NOMO-1 (cell line): ENCODE measurements around the gene ASTN2.

ENCODE experiments used
- DNase-seq, 2 experiments: peaks; one replicate each; lab custom pipeline; 2025; ENCODE audit not compliant: unreplicated experiment in 2 of 2; lab: John Stamatoyannopoulos, UW

Gene ASTN2

GRCh38 chr9:117414906-117415331 lies at the start of gene ASTN2:
Gene ASTN2, minus strand, starts transcription at chr9:117415057. Its CDS starts 119 bp downstream, at chr9:117414938.
- no peak for DNase-seq

GRCh38 chr9:117462861-117463260 lies 48.0 kb upstream of the ASTN2 start:
- no peak for DNase-seq

- no peak for DNase-seq
Measured at GRCh38 chr9:117461386-117461785, 46.5 kb upstream of the ASTN2 start.

- DNase-seq = no peak
Measured at GRCh38 chr9:117460743-117461142, 45.9 kb upstream of the ASTN2 start.

- DNase-seq = no peak
Measured at GRCh38 chr9:117459913-117460312, 45.1 kb upstream of the ASTN2 start.

GRCh38 chr9:117458066-117458465 lies 43.2 kb upstream of the ASTN2 start:
- DNase-seq = no peak

- no peak for DNase-seq
Measured at GRCh38 chr9:117454711-117455110, 39.9 kb upstream of the ASTN2 start.

GRCh38 chr9:117453737-117454136 lies 38.9 kb upstream of the ASTN2 start:
- DNase-seq = no peak

GRCh38 chr9:117451311-117451710 lies 36.5 kb upstream of the ASTN2 start:
- no peak for DNase-seq

GRCh38 chr9:117448066-117448465 lies 33.2 kb upstream of the ASTN2 start:
- no peak for DNase-seq

- no peak for DNase-seq
Measured at GRCh38 chr9:117445631-117446030, 30.8 kb upstream of the ASTN2 start.

- no peak for DNase-seq
Measured at GRCh38 chr9:117444501-117444900, 29.6 kb upstream of the ASTN2 start.

- DNase-seq = no peak
Measured at GRCh38 chr9:117437283-117437682, 22.4 kb upstream of the ASTN2 start.

- DNase-seq = no peak
Measured at GRCh38 chr9:117435630-117436261, 20.9 kb upstream of the ASTN2 start.

- no peak for DNase-seq
Measured at GRCh38 chr9:117434566-117434965, 19.7 kb upstream of the ASTN2 start.

- DNase-seq = no peak
Measured at GRCh38 chr9:117430813-117431212, 16.0 kb upstream of the ASTN2 start.

- no peak for DNase-seq
Measured at GRCh38 chr9:117427357-117427913, 12.6 kb upstream of the ASTN2 start.

GRCh38 chr9:117425566-117425965 lies 10.7 kb upstream of the ASTN2 start:
- DNase-seq = no peak

GRCh38 chr9:117424291-117424690 lies 9.4 kb upstream of the ASTN2 start:
- DNase-seq = no peak

- no peak for DNase-seq
Measured at GRCh38 chr9:117418111-117418510, 3.3 kb upstream of the ASTN2 start.

GRCh38 chr9:117416856-117417255 lies 2.0 kb upstream of the ASTN2 start:
- DNase-seq = no peak

GRCh38 chr9:117415358-117415914 lies 579 bp upstream of the ASTN2 start:
- no peak for DNase-seq
